Measurements from ENCODE around the gene MAST3. TPM values are rescaled to one million over a fixed set of nuclear protein-coding genes. Genes with fewer than 3 reads are reported as not detected.

Gene MAST3
- total and polyA plus RNA-seq, 2 of the 8 experiments (the other 6 are each of a cell fraction or from before 2014, with no cell fraction given) = 3.4 to 9.0 TPM

- no peak overlapping the region for H3K9ac ChIP-seq (replicated peaks in 1 of 4; ENCODE audit: extremely low read depth in 1 of 4, low read depth in 3 of 4, low read length in 3 of 4)
- H2BK15ac ChIP-seq (ENCODE audit: low read length) = no peak overlapping the region
- H3K79me2 ChIP-seq (ENCODE audit: control insufficient read depth in 1 of 2, insufficient read depth in 2 of 2, low read length in 2 of 2) = no peaks in the 10 kb centered on the region
- no peak for TF ChIP-seq PHF8 (conservative IDR thresholded peaks at IDR 0.05; ENCODE audit: low read depth, low read length)
- no peak for TF ChIP-seq BCL11A (IDR thresholded peaks at IDR 0.05; ENCODE audit: low read depth in 2 of 2, low read length in 2 of 2)
- peak; percentile 90 for TF ChIP-seq KDM1A (IDR thresholded peaks at IDR 0.05; ENCODE audit: borderline replicate concordance, low read length)
- TF ChIP-seq TEAD4 (IDR thresholded peaks at IDR 0.05; ENCODE audit: low read depth, low read length) = no peak
- no peak for TF ChIP-seq ZNF274 (IDR thresholded peaks at IDR 0.05; ENCODE audit: borderline replicate concordance, extremely low read depth, low read length)
- TF ChIP-seq SP1 (IDR thresholded peaks at IDR 0.05; ENCODE audit: low read depth, low read length) = no peak
- no peak overlapping the region for H3K23ac ChIP-seq (ENCODE audit: insufficient read length)
- CTCF ChIA-PET (ENCODE audit: partially characterized antibody) = interaction anchor here (0.8 to 1.4 kb wide), 5 partner anchors 9 to 81 kb away, joined by 3 to 4 read pairs (median 3); no protein-coding TSS in a partner anchor
- no peak overlapping the region for H2BK120ac ChIP-seq (replicated peaks; ENCODE audit: low read depth, low read length)
- FAIRE-seq (no peak), DNase-seq (ENCODE audit: low read depth in 1 of 2, low spot score in 2 of 2) (no peak)
- no peak overlapping the region for H3K56ac ChIP-seq (replicated peaks; ENCODE audit: insufficient read length, low read depth, low read length)
- H4K5ac ChIP-seq (ENCODE audit: insufficient read length, low read depth, low read length) = no peak overlapping the region
- H2BK12ac ChIP-seq (ENCODE audit: low read depth, low read length) = no peak overlapping the region
- no peak overlapping the region for H3K4me2 ChIP-seq (ENCODE audit: insufficient read depth in 1 of 2, low read depth in 2 of 2, low read length in 2 of 2)
- peaks cover 0 to 17% (median 7%) of the 10 kb centered on the region in 4 experiments; a peak in 5 of 7 replicates for H3K27me3 ChIP-seq (replicated peaks in 1 of 4; ENCODE audit: control insufficient read depth in 3 of 4, extremely low read depth in 1 of 4, insufficient read depth in 3 of 4, low read length in 3 of 4)
- peaks cover 4 to 12% (median 7%) of the 10 kb centered on the region in 4 experiments; a peak in 6 of 8 replicates for H3K36me3 ChIP-seq (ENCODE audit: control insufficient read depth in 2 of 4, insufficient read depth in 4 of 4, low read length in 3 of 4)
- peaks cover 6% of the 10 kb centered on the region; the same call in 1 of the 2 replicates for H3K23me2 ChIP-seq (ENCODE audit: low read depth, low read length)
- H2AFZ ChIP-seq (ENCODE audit: low read length) = no peak overlapping the region
- H4K91ac ChIP-seq (replicated peaks; ENCODE audit: insufficient read length, low read length) = no peak overlapping the region
- no peak overlapping the region for H2BK20ac ChIP-seq (ENCODE audit: low read length)
- H2AK5ac ChIP-seq (ENCODE audit: low read depth, low read length) = 0 out of 2 replicates have a peak overlapping the region, but pooled peaks have one; percentile 41
- H3K79me1 ChIP-seq (ENCODE audit: low read depth, low read length) = no peaks in the 10 kb centered on the region
- peaks cover 0 to 5% (median 2%) of the 10 kb centered on the region in 4 experiments; a peak in 2 of 7 replicates for H3K4me1 ChIP-seq (replicated peaks in 1 of 4; ENCODE audit: control insufficient read depth in 3 of 4, insufficient read depth in 4 of 4, low read length in 3 of 4)
- no peak overlapping the region for H3K14ac ChIP-seq (ENCODE audit: insufficient read length)
- H3K18ac ChIP-seq (ENCODE audit: extremely low read depth, low read length) = no peak overlapping the region
- no peak overlapping the region for H3K4ac ChIP-seq (replicated peaks; ENCODE audit: insufficient read length, low read depth, low read length)
- no peak overlapping the region for H3K27ac ChIP-seq (ENCODE audit: low read depth, low read length)
- H3K9me3 ChIP-seq (ENCODE audit: insufficient read depth in 2 of 2, low read depth in 1 of 2, low read length in 1 of 2) = no peaks in the 10 kb centered on the region
- 76% methylated on average over 7 of the region's 7 CpGs; no CpG with 5 or more reads in 1 of the 2 experiments for WGBS, 2 experiments (ENCODE audit: extremely low coverage in 1 of 2, insufficient coverage in 1 of 2, insufficient read length in 1 of 2, insufficient replicate concordance in 2 of 2, low coverage in 1 of 2, low lambda C conversion rate in 2 of 2, missing lambda C conversion rate in 1 of 2)
- POLR2A ChIA-PET (ENCODE audit: partially characterized antibody) = interaction anchor here (0.6 to 1.8 kb wide), 8 partner anchors 9 to 127 kb away, joined by 3 to 7 read pairs (median 4); partner anchors contain the start of gene JUND
- H3K4me3 ChIP-seq (ENCODE audit: extremely low read depth in 1 of 4, insufficient read depth in 2 of 4, low read depth in 3 of 4, low read length in 4 of 4) = no peak overlapping the region
- no peak overlapping the region for H2BK5ac ChIP-seq (ENCODE audit: low read depth, low read length)
- H4K20me1 ChIP-seq (replicated peaks in 1 of 2; ENCODE audit: control insufficient read depth in 1 of 2, insufficient read depth in 2 of 2, low read length in 2 of 2) = peaks cover 0 to 1% of the 10 kb centered on the region in 2 experiments
- H4K8ac ChIP-seq (ENCODE audit: extremely low read depth, insufficient read depth, low read length) = no peak overlapping the region
Measured at GRCh38 chr19:18172331-18173053, 74.9 kb downstream of the MAST3 start.

All from H1 (cell line).